ENCODE data around the gene ZKSCAN5. TPM values are rescaled to one million over a fixed set of nuclear protein-coding genes. Genes with fewer than 3 reads are reported as not detected.

The ZKSCAN5 gene
- total and polyA plus RNA-seq, 8 donors, result 0.58 to 11.4 (median 3.5) TPM

- no peak for DNase-seq
- H3K4me3 ChIP-seq, result no peak overlapping the region
- H3K36me3 ChIP-seq, result peaks cover 58 to 94% (median 84%) of the 10 kb centered on the region in 4 donors
- 79 to 89% (median 86%) methylated on average over 19 to 26 of the region's 26 CpGs for WGBS, 5 donors
- peaks cover 0 to 38% (median 23%) of the 10 kb centered on the region in 4 donors for H3K4me1 ChIP-seq
- no peaks in the 10 kb centered on the region for H3K27me3 ChIP-seq
- H3K9me3 ChIP-seq, result no peaks in the 10 kb centered on the region
- intact Hi-C loops (cut with DNase I; ENCODE audit: low total_unique reads), result no loop called here
- no peak overlapping the region for H3K27ac ChIP-seq
- TF ChIP-seq POLR2AphosphoS5 (IDR thresholded peaks at IDR 0.05) (no peak), CTCF (IDR thresholded peaks at IDR 0.05) (no peak), POLR2A (IDR thresholded peaks at IDR 0.05) (no peak), EP300 (IDR thresholded peaks at IDR 0.05) (no peak)
These were observed 46.6 kb upstream of the ZKSCAN5 start for GRCh38 chr7:99457650-99458493.

DNA sequence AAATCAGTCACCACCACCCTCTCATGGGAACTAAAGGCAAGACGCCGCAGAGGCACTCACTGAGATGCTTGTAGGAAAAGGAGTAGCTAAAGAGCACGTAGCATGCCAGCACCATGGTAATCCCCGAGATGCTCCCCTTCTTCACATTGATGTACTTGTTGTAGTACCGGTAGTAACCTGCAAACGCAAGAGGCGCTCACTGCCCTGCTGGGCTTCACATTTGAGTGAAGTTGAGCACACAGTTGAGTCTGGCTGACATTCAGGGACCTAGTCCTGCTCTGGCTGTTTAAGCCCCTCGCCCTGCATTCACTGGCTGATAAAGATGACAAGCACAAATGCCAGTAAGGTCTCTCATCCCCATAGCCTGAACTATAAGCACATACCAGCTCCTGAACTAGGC lies 45.4 kb upstream of the ZKSCAN5 start:
- Histone ChIP-seq H3K36me3 (peaks cover 52 to 94% (median 82%) of the 10 kb centered on the region in 4 donors), H3K9me3 (no peaks in the 10 kb centered on the region), H3K4me1 (peaks cover 8 to 50% (median 35%) of the 10 kb centered on the region in 4 donors), H3K27me3 (no peaks in the 10 kb centered on the region), H3K4me3 (no peak overlapping the region), H3K27ac (no peak overlapping the region)
- intact Hi-C loops (cut with DNase I; ENCODE audit: low total_unique reads), result no loop called here
- 91 to 95% (median 93%) methylated on average over 8 of the region's 8 CpGs for WGBS, 5 donors
- TF ChIP-seq POLR2A (IDR thresholded peaks at IDR 0.05), result no peak
- no peak for TF ChIP-seq EP300 (IDR thresholded peaks at IDR 0.05)
- TF ChIP-seq CTCF (IDR thresholded peaks at IDR 0.05), result no peak
- TF ChIP-seq POLR2AphosphoS5 (IDR thresholded peaks at IDR 0.05), result no peak
- no peak for DNase-seq

DNA sequence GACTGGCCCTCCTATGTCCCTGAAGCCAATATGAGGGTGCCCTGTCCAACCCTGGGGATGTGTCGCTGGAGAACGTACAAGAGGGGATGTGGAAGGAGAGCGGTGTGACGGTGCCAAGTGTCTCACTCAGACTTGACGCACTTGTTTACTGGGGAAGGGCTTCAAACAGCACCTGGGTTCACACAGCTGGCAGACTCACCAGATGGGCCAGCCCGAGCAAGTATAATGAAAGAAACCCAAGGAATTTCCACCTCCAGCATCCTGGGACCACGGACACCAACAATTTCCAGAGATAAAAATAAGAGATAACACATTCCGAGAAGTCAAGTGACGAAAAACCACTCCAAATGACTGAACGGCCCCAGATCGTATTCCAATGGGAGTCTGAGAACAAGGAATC lies 43.8 kb upstream of the ZKSCAN5 start:
- H3K27ac ChIP-seq, result no peak overlapping the region
- DNase-seq, result no peak
- peaks cover 20 to 66% (median 50%) of the 10 kb centered on the region in 4 donors for H3K4me1 ChIP-seq
- H3K4me3 ChIP-seq, result no peak overlapping the region
- TF ChIP-seq POLR2AphosphoS5 (IDR thresholded peaks at IDR 0.05), result no peak
- no peak for TF ChIP-seq POLR2A (IDR thresholded peaks at IDR 0.05)
- TF ChIP-seq CTCF (IDR thresholded peaks at IDR 0.05), result no peak
- no peak for TF ChIP-seq EP300 (IDR thresholded peaks at IDR 0.05)
- WGBS, 5 donors, result 76 to 85% (median 83%) methylated on average over 11 of the region's 11 CpGs
- H3K36me3 ChIP-seq, result peaks cover 43 to 84% (median 69%) of the 10 kb centered on the region in 4 donors
- intact Hi-C loops (cut with DNase I; ENCODE audit: low total_unique reads), result no loop called here
- H3K27me3 ChIP-seq, result no peaks in the 10 kb centered on the region
- H3K9me3 ChIP-seq, result no peaks in the 10 kb centered on the region

DNA sequence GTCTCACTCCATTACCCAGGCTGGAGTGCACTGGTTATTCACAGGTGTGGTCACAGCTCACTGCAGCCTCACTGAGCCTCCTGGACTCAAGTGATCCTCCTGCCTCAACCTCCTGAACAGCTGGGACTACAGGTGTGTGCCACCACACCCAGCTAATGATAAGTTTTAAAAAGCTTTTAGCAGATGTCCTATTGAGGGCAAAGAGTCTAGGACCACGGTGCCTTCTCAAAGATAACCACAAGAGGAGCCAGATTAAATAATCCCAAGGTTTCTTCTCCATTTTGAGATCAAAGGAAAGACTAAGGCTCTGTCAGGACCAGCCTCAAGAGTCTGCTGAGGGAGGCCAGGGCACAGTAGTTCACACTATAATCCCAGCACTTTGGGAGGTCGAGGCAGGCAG lies 43.2 kb upstream of the ZKSCAN5 start:
- no peak for DNase-seq
- Histone ChIP-seq H3K4me3 (no peak overlapping the region), H3K4me1 (peaks cover 20 to 66% (median 51%) of the 10 kb centered on the region in 4 donors), H3K9me3 (no peaks in the 10 kb centered on the region), H3K27me3 (no peaks in the 10 kb centered on the region), H3K27ac (no peak overlapping the region), H3K36me3 (peaks cover 38 to 78% (median 63%) of the 10 kb centered on the region in 4 donors)
- intact Hi-C loops (cut with DNase I; ENCODE audit: low total_unique reads), result no loop called here
- TF ChIP-seq POLR2A (IDR thresholded peaks at IDR 0.05), result no peak
- TF ChIP-seq EP300 (IDR thresholded peaks at IDR 0.05), result no peak
- WGBS, 5 donors, result 81 to 93% (median 86%) methylated on average over 2 of the region's 2 CpGs

DNA sequence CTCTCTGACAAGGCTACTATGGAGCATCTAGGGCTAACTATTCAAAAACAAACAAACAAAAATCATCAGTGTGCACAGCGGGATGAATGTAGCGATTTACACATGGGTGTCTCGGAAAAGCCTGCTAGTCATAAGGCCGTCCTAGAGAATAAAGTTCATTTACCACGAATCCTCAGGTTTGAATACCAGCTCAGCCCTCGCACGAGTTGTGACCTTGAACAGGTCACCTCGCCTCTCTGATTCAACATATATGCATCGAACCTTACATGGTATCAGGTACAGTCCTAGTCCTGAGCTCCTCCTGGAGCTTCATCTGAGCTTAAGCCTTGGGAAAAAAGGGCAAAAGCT lies 39.1 kb upstream of the ZKSCAN5 start:
- intact Hi-C loops (cut with DNase I; ENCODE audit: low total_unique reads), result no loop called here
- peak overlapping the region; percentile 87 to 98 (median 95) for H3K4me3 ChIP-seq
- TF ChIP-seq POLR2AphosphoS5 (IDR thresholded peaks at IDR 0.05) (no peak), EP300 (IDR thresholded peaks at IDR 0.05) (no peak), POLR2A (IDR thresholded peaks at IDR 0.05) (no peak), CTCF (IDR thresholded peaks at IDR 0.05) (no peak)
- H3K36me3 ChIP-seq, result peaks cover 0 to 37% (median 23%) of the 10 kb centered on the region in 4 donors
- H3K27me3 ChIP-seq, result no peaks in the 10 kb centered on the region
- peaks cover 20 to 60% (median 52%) of the 10 kb centered on the region in 4 donors for H3K4me1 ChIP-seq
- DNase-seq, result no peak
- peak overlapping the region; percentile 81 to 94 (median 89) for H3K27ac ChIP-seq
- H3K9me3 ChIP-seq, result no peaks in the 10 kb centered on the region
- WGBS, 5 donors, result 3 to 5% (median 3%) methylated on average over 9 of the region's 9 CpGs
